Measurements from ENCODE around the gene PRDX1. TPM values are rescaled to one million over a fixed set of nuclear protein-coding genes. Genes with fewer than 3 reads are reported as not detected.

The PRDX1 gene
- total and polyA plus RNA-seq, 2 of the 13 experiments (the other 11 are each of a cell fraction or from before 2014, with no cell fraction given): 761 to 1,898 TPM

DNA sequence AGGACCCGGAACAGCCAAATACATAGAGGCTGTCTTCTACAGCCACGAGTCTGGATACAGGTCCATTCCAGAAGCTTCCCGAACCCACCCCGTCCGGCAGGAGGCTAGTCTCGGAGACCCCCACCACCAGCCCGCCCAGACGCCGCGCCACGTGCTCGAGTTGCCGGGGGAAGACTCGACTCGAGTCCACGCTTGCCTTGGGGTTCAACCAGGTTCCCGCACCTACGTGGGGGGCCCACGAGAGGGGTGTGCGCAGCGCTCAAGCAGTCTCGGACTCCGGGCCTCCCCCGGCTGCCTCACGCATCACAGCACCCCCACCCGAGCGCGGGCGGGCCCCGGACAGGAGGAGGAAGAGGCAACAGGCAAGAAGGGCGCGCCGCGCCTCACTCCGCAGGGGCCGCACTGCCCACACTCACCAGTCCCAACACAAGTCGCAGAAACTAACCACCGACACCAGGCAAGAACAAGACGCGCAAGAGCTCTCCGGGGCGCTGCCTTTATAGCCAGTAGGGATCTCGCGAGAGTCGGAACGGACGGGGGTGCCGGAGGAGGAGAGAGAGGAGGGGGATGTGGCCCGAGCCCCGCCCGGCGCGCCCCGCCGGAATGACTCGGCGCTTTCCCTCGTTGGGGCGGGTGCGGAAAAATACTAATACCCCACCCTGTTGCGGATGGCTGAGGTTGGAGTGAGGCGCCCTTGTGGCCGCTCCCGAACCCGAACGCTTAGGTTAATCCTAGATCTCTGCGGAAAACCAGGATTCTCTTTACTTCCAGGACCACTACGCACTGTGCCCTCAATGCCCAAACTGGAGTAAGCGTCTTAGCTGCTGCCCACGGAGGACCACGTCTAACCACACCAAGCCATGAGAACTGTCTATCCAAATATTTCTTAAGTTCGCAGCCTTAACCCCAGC, at the start of gene PRDX1 (continued):
- TF ChIP-seq ZNF280D (CRISPR knock-in tag; IDR thresholded peaks at IDR 0.05) (peak; percentile 69), KLF12 (CRISPR knock-in tag; IDR thresholded peaks at IDR 0.05; ENCODE audit: borderline replicate concordance) (peak; percentile 94; the same call in 1 of the 2 replicates), RBM22 (optimal IDR thresholded peaks at IDR 0.05; ENCODE audit: low read length) (peak; percentile 54), KDM6A (CRISPR knock-in tag; IDR thresholded peaks at IDR 0.05; ENCODE audit: low read depth) (peak; percentile 36; the same call in 1 of the 2 replicates), NFIB (CRISPR knock-in tag; IDR thresholded peaks at IDR 0.05; ENCODE audit: borderline replicate concordance) (no peak), ZNF264 (CRISPR knock-in tag; IDR thresholded peaks at IDR 0.05) (peak; percentile 81; the same call in 1 of the 2 replicates), FUBP1 (CRISPR knock-in tag; IDR thresholded peaks at IDR 0.05; ENCODE audit: borderline replicate concordance) (no peak), ZNF850 (CRISPR knock-in tag; conservative IDR thresholded peaks at IDR 0.05) (no peak), CHD4 (IDR thresholded peaks at IDR 0.05; ENCODE audit: borderline replicate concordance, low read length) (no peak), RFX5 (IDR thresholded peaks at IDR 0.05; ENCODE audit: low read depth, low read length) (no peak; the same call in 1 of the 2 replicates), ZNF549 (CRISPR knock-in tag; IDR thresholded peaks at IDR 0.05) (peak; percentile 58; the same call in 1 of the 2 replicates), ASH2L (IDR thresholded peaks at IDR 0.05; ENCODE audit: insufficient read length, low read depth, low read length) (peak; percentile 74), ZNF224 (CRISPR knock-in tag; IDR thresholded peaks at IDR 0.05) (peak; percentile 64; the same call in 1 of the 2 replicates), GLI4 (CRISPR knock-in tag; IDR thresholded peaks at IDR 0.05; ENCODE audit: borderline replicate concordance) (peak; percentile 35; the same call in 1 of the 2 replicates), ZNF569 (CRISPR knock-in tag; IDR thresholded peaks at IDR 0.05; ENCODE audit: borderline replicate concordance) (peak; percentile 81; the same call in 1 of the 2 replicates), ZNF550 (CRISPR knock-in tag; IDR thresholded peaks at IDR 0.05; ENCODE audit: borderline replicate concordance) (0 out of 2 replicates have a peak, but pooled peaks have one; percentile 7), ZNF232 (CRISPR knock-in tag; IDR thresholded peaks at IDR 0.05; ENCODE audit: borderline replicate concordance) (peak; percentile 73; the same call in 1 of the 2 replicates), ZNF296 (CRISPR knock-in tag; conservative IDR thresholded peaks at IDR 0.05) (0 out of 2 replicates have a peak, but pooled peaks have one; percentile 78), MEIS1 (CRISPR knock-in tag; IDR thresholded peaks at IDR 0.05; ENCODE audit: borderline replicate concordance) (no peak), ZNF567 (CRISPR knock-in tag; IDR thresholded peaks at IDR 0.05; ENCODE audit: borderline replicate concordance) (peak; percentile 84; the same call in 1 of the 2 replicates)
- TF ChIP-seq, protein P1, sequence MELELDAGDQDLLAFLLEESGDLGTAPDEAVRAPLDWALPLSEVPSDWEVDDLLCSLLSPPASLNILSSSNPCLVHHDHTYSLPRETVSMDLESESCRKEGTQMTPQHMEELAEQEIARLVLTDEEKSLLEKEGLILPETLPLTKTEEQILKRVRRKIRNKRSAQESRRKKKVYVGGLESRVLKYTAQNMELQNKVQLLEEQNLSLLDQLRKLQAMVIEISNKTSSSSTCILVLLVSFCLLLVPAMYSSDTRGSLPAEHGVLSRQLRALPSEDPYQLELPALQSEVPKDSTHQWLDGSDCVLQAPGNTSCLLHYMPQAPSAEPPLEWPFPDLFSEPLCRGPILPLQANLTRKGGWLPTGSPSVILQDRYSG (CRISPR knock-in tag; IDR thresholded peaks at IDR 0.05): peak; percentile 30; the same call in 1 of the 2 replicates
- TF ChIP-seq, protein P2, sequence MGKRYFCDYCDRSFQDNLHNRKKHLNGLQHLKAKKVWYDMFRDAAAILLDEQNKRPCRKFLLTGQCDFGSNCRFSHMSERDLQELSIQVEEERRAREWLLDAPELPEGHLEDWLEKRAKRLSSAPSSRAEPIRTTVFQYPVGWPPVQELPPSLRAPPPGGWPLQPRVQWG (CRISPR knock-in tag; IDR thresholded peaks at IDR 0.05; ENCODE audit: borderline replicate concordance, low read depth): no peak

Data from HepG2 (cell line).